ENCODE data around the gene DTX3. TPM values are rescaled to one million over a fixed set of nuclear protein-coding genes. Genes with fewer than 3 reads are reported as not detected.

Gene DTX3
- total and polyA plus RNA-seq, 2 experiments from 2014 or later = 22.8 to 46.6 TPM

DNA sequence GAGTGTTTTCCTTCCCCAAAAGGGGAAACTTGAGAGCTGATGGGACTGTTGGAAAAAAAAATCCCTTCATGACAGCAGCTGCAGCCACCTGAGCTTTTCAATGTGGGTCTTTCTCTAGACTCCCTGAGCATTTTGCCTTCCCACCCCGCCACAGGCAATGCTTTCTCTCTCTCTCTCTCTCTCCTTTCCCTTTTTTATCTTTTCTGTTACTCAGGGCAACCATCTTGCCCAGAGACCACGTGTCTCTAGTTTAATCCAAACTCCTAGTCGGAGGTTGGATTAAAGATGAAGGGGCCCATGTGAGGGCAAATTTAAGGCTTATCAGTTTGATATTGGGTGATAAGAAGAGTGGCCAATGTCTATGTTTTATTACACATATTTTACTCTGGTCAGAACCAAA, 54.3 kb downstream of the DTX3 start:
- no peaks in the 10 kb centered on the region for H3K27me3 Mint-ChIP-seq (ENCODE audit: insufficient read depth, low read depth, poor library complexity)
- ATAC-seq = no peak

More for the DNA sequence above, 54.3 kb downstream of the DTX3 start:
- Histone ChIP-seq H3F3A (replicated peaks; ENCODE audit: low read depth) (no peaks in the 10 kb centered on the region), H2AFZ (no peak overlapping the region), H3K27me3 (ENCODE audit: insufficient read depth) (no peaks in the 10 kb centered on the region), H3K9me2 (ENCODE audit: insufficient read depth) (no peaks in the 10 kb centered on the region), H3K36me3 (ENCODE audit: insufficient read depth) (peaks cover 4% of the 10 kb centered on the region), H3K27ac (ENCODE audit: low read depth) (no peak overlapping the region), H3K4me1 (ENCODE audit: insufficient read depth) (no peaks in the 10 kb centered on the region), H3K4me2 (no peak overlapping the region), H4K20me1 (replicated peaks; ENCODE audit: insufficient read depth) (no peaks in the 10 kb centered on the region), H3K4me3 (no peak overlapping the region), H3K79me2 (replicated peaks; ENCODE audit: insufficient read depth) (no peaks in the 10 kb centered on the region)
- no peak for DNase-seq (ENCODE audit: low spot score)
- H3K4me1 Mint-ChIP-seq = no peaks in the 10 kb centered on the region
- H3K9me3 Mint-ChIP-seq = peaks cover 84% of the 10 kb centered on the region
- peaks cover 13% of the 10 kb centered on the region for H3K36me3 Mint-ChIP-seq (ENCODE audit: low read depth)
- TF ChIP-seq POLR2AphosphoS5 (IDR thresholded peaks at IDR 0.05; ENCODE audit: low read depth) = no peak
- TF ChIP-seq ZNF114 (CRISPR knock-in tag; IDR thresholded peaks at IDR 0.05) = no peak
- TF ChIP-seq, protein P1, sequence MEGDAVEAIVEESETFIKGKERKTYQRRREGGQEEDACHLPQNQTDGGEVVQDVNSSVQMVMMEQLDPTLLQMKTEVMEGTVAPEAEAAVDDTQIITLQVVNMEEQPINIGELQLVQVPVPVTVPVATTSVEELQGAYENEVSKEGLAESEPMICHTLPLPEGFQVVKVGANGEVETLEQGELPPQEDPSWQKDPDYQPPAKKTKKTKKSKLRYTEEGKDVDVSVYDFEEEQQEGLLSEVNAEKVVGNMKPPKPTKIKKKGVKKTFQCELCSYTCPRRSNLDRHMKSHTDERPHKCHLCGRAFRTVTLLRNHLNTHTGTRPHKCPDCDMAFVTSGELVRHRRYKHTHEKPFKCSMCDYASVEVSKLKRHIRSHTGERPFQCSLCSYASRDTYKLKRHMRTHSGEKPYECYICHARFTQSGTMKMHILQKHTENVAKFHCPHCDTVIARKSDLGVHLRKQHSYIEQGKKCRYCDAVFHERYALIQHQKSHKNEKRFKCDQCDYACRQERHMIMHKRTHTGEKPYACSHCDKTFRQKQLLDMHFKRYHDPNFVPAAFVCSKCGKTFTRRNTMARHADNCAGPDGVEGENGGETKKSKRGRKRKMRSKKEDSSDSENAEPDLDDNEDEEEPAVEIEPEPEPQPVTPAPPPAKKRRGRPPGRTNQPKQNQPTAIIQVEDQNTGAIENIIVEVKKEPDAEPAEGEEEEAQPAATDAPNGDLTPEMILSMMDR (conservative IDR thresholded peaks at IDR 0.05; ENCODE audit: low read depth in 2 of 2) = no peak
- TF ChIP-seq, protein P2, sequence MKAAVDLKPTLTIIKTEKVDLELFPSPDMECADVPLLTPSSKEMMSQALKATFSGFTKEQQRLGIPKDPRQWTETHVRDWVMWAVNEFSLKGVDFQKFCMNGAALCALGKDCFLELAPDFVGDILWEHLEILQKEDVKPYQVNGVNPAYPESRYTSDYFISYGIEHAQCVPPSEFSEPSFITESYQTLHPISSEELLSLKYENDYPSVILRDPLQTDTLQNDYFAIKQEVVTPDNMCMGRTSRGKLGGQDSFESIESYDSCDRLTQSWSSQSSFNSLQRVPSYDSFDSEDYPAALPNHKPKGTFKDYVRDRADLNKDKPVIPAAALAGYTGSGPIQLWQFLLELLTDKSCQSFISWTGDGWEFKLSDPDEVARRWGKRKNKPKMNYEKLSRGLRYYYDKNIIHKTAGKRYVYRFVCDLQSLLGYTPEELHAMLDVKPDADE (IDR thresholded peaks at IDR 0.05) = no peak
- TF ChIP-seq EZH2 (IDR thresholded peaks at IDR 0.05; ENCODE audit: low read depth, unreplicated experiment) = no peak
- no peak for TF ChIP-seq EZH2phosphoT487 (IDR thresholded peaks at IDR 0.05; ENCODE audit: unreplicated experiment)
- TF ChIP-seq, protein P3, sequence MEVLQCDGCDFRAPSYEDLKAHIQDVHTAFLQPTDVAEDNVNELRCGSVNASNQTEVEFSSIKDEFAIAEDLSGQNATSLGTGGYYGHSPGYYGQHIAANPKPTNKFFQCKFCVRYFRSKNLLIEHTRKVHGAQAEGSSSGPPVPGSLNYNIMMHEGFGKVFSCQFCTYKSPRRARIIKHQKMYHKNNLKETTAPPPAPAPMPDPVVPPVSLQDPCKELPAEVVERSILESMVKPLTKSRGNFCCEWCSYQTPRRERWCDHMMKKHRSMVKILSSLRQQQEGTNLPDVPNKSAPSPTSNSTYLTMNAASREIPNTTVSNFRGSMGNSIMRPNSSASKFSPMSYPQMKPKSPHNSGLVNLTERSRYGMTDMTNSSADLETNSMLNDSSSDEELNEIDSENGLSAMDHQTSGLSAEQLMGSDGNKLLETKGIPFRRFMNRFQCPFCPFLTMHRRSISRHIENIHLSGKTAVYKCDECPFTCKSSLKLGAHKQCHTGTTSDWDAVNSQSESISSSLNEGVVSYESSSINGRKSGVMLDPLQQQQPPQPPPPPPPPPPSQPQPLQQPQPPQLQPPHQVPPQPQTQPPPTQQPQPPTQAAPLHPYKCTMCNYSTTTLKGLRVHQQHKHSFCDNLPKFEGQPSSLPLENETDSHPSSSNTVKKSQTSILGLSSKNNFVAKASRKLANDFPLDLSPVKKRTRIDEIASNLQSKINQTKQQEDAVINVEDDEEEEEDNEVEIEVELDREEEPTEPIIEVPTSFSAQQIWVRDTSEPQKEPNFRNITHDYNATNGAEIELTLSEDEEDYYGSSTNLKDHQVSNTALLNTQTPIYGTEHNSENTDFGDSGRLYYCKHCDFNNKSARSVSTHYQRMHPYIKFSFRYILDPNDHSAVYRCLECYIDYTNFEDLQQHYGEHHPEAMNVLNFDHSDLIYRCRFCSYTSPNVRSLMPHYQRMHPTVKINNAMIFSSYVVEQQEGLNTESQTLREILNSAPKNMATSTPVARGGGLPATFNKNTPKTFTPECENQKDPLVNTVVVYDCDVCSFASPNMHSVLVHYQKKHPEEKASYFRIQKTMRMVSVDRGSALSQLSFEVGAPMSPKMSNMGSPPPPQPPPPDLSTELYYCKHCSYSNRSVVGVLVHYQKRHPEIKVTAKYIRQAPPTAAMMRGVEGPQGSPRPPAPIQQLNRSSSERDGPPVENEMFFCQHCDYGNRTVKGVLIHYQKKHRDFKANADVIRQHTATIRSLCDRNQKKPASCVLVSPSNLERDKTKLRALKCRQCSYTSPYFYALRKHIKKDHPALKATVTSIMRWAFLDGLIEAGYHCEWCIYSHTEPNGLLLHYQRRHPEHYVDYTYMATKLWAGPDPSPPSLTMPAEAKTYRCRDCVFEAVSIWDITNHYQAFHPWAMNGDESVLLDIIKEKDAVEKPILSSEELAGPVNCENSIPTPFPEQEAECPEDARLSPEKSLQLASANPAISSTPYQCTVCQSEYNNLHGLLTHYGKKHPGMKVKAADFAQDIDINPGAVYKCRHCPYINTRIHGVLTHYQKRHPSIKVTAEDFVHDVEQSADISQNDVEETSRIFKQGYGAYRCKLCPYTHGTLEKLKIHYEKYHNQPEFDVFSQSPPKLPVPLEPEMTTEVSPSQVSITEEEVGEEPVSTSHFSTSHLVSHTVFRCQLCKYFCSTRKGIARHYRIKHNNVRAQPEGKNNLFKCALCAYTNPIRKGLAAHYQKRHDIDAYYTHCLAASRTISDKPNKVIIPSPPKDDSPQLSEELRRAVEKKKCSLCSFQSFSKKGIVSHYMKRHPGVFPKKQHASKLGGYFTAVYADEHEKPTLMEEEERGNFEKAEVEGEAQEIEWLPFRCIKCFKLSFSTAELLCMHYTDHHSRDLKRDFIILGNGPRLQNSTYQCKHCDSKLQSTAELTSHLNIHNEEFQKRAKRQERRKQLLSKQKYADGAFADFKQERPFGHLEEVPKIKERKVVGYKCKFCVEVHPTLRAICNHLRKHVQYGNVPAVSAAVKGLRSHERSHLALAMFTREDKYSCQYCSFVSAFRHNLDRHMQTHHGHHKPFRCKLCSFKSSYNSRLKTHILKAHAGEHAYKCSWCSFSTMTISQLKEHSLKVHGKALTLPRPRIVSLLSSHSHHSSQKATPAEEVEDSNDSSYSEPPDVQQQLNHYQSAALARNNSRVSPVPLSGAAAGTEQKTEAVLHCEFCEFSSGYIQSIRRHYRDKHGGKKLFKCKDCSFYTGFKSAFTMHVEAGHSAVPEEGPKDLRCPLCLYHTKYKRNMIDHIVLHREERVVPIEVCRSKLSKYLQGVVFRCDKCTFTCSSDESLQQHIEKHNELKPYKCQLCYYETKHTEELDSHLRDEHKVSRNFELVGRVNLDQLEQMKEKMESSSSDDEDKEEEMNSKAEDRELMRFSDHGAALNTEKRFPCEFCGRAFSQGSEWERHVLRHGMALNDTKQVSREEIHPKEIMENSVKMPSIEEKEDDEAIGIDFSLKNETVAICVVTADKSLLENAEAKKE (CRISPR knock-in tag; IDR thresholded peaks at IDR 0.05) = no peak
- no peak for TF ChIP-seq ZNF331 (CRISPR knock-in tag; IDR thresholded peaks at IDR 0.05; ENCODE audit: low read depth)
- TF ChIP-seq STAT1 (IDR thresholded peaks at IDR 0.05; ENCODE audit: unreplicated experiment) = no peak
- TF ChIP-seq CREB1 (CRISPR knock-in tag; IDR thresholded peaks at IDR 0.05; ENCODE audit: low read depth) = no peak
- TF ChIP-seq, protein P4, sequence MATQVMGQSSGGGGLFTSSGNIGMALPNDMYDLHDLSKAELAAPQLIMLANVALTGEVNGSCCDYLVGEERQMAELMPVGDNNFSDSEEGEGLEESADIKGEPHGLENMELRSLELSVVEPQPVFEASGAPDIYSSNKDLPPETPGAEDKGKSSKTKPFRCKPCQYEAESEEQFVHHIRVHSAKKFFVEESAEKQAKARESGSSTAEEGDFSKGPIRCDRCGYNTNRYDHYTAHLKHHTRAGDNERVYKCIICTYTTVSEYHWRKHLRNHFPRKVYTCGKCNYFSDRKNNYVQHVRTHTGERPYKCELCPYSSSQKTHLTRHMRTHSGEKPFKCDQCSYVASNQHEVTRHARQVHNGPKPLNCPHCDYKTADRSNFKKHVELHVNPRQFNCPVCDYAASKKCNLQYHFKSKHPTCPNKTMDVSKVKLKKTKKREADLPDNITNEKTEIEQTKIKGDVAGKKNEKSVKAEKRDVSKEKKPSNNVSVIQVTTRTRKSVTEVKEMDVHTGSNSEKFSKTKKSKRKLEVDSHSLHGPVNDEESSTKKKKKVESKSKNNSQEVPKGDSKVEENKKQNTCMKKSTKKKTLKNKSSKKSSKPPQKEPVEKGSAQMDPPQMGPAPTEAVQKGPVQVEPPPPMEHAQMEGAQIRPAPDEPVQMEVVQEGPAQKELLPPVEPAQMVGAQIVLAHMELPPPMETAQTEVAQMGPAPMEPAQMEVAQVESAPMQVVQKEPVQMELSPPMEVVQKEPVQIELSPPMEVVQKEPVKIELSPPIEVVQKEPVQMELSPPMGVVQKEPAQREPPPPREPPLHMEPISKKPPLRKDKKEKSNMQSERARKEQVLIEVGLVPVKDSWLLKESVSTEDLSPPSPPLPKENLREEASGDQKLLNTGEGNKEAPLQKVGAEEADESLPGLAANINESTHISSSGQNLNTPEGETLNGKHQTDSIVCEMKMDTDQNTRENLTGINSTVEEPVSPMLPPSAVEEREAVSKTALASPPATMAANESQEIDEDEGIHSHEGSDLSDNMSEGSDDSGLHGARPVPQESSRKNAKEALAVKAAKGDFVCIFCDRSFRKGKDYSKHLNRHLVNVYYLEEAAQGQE (IDR thresholded peaks at IDR 0.05; ENCODE audit: unreplicated experiment) = no peak
- no peak for TF ChIP-seq JUNB (IDR thresholded peaks at IDR 0.05; ENCODE audit: unreplicated experiment)
- H3K4me3 Mint-ChIP-seq = no peak overlapping the region
- H3K27ac Mint-ChIP-seq = no peak overlapping the region

All from GM23338 (cell line).